ENCODE data around the gene PLEKHA1.

DNA sequence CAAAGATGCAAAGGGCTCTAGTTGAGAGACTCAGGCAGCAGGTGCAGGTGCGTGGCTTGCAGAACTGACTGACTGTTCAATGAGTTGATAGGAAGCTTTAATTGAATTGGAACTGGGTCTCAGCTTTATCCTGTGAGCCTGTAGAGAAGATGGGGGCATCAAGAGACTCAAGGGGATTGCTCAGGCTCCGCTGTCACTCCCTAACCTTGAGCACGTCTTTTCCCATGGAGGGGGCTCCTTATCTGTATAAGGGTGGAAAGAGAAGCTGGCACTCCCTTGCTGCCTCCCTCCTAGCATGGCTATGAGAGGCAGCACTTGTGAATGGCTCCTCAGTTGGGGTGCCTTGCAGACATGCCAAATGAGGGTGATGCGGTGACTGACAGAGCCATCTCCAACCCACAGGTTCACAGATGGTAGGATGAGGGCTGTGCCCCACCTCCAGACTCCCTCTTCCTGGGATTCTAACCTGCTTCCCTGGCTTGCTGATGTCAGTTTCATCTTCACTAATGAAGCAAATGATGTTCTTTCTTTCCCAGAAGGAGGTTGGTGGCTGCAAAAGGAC is 12.4 kb upstream of the PLEKHA1 start:
- TF ChIP-seq, protein P1, sequence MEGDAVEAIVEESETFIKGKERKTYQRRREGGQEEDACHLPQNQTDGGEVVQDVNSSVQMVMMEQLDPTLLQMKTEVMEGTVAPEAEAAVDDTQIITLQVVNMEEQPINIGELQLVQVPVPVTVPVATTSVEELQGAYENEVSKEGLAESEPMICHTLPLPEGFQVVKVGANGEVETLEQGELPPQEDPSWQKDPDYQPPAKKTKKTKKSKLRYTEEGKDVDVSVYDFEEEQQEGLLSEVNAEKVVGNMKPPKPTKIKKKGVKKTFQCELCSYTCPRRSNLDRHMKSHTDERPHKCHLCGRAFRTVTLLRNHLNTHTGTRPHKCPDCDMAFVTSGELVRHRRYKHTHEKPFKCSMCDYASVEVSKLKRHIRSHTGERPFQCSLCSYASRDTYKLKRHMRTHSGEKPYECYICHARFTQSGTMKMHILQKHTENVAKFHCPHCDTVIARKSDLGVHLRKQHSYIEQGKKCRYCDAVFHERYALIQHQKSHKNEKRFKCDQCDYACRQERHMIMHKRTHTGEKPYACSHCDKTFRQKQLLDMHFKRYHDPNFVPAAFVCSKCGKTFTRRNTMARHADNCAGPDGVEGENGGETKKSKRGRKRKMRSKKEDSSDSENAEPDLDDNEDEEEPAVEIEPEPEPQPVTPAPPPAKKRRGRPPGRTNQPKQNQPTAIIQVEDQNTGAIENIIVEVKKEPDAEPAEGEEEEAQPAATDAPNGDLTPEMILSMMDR (conservative IDR thresholded peaks at IDR 0.05; ENCODE audit: low read depth, low read length): no peak
- TF ChIP-seq FOS (IDR thresholded peaks at IDR 0.05; ENCODE audit: low read depth, low read length) (no peak), POLR2A (IDR thresholded peaks at IDR 0.05; ENCODE audit: low read depth, low read length) (no peak), BHLHE40 (IDR thresholded peaks at IDR 0.05; ENCODE audit: low read depth, low read length) (no peak), CHD1 (IDR thresholded peaks at IDR 0.05; ENCODE audit: low read depth, low read length) (no peak), MAFK (IDR thresholded peaks at IDR 0.05; ENCODE audit: low read depth, low read length) (no peak), CEBPB (IDR thresholded peaks at IDR 0.05; ENCODE audit: low read depth, low read length) (no peak), RAD21 (IDR thresholded peaks at IDR 0.05; ENCODE audit: low read length) (no peak), RCOR1 (IDR thresholded peaks at IDR 0.05; ENCODE audit: insufficient replicate concordance, low read length) (no peak), MAZ (IDR thresholded peaks at IDR 0.05; ENCODE audit: borderline replicate concordance, low read depth, low read length) (no peak)
- TF ChIP-seq, protein P2, sequence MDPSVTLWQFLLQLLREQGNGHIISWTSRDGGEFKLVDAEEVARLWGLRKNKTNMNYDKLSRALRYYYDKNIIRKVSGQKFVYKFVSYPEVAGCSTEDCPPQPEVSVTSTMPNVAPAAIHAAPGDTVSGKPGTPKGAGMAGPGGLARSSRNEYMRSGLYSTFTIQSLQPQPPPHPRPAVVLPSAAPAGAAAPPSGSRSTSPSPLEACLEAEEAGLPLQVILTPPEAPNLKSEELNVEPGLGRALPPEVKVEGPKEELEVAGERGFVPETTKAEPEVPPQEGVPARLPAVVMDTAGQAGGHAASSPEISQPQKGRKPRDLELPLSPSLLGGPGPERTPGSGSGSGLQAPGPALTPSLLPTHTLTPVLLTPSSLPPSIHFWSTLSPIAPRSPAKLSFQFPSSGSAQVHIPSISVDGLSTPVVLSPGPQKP (IDR thresholded peaks at IDR 0.05; ENCODE audit: borderline replicate concordance, low read depth, low read length): no peak
